GM12878 (cell line): Measurements from ENCODE around the gene MIA2. TPM values are rescaled to one million over a fixed set of nuclear protein-coding genes. Genes with fewer than 3 reads are reported as not detected.

Experiments
- ATAC-seq: fragments of 200-7000 bp; cut with Tn5 transposase; 3 replicates; pipeline ENCODE4 v1.9.1; 2020; ENCODE audit warnings: mild to moderate bottlenecking, moderate library complexity
- BruUV-seq: library from RNA; stranded (reverse); fragments of 400-500 nt; replicated peaks from 2 replicates; lab custom pipeline; 2021; lab: Mats Ljungman, UMichigan
- CTCF ChIA-PET: fragments of 300-600 bp; sonication (Branson Sonifier 250); formaldehyde crosslinking; extraction: SDS; loops from one replicate; lab custom pipeline; 2021; ENCODE audit warnings: inconsistent platforms; lab: Yijun Ruan, JAX
- POLR2A ChIA-PET: fragments of 350-600 bp; formaldehyde crosslinking; extraction: SDS; loops from one replicate; lab custom pipeline; 2021; ENCODE audit warnings: inconsistent platforms; lab: Charles Lee
- RAD21 ChIA-PET: fragments of 300-600 bp; sonication (Branson Sonifier 250); formaldehyde crosslinking; loops from one replicate; lab custom pipeline; 2023; ENCODE audit warnings: antibody characterized with exemption; ENCODE audit not compliant: unreplicated experiment; lab: Charles Lee
- SMC1A ChIA-PET: fragments of 300-600 bp; sonication (Branson Sonifier 250); formaldehyde crosslinking; loops from one replicate; lab custom pipeline; 2023; ENCODE audit not compliant: unreplicated experiment, uncharacterized antibody; lab: Charles Lee
- DNase-seq: peaks from one replicate; pipeline ENCODE4 v3.0.0-alpha.2; 2011; ENCODE audit warnings: low read depth, low spot score
- FAIRE-seq: peaks from 3 replicates; lab custom pipeline; 2011; peaks lifted over from hg19 to GRCh38; lab: Jason Lieb, UNC
- H2AFZ ChIP-seq: 2 replicates; pipeline ENCODE4 v1.6.0; 2011; ENCODE audit warnings: low read depth, low read length, control low read depth; ENCODE audit not compliant: control insufficient read depth
- H3K27ac ChIP-seq: 2 replicates; pipeline ENCODE4 v1.5.1; 2011; ENCODE audit warnings: control low read depth; ENCODE audit not compliant: control insufficient read depth, insufficient read depth
- H3K27me3 ChIP-seq, 2 experiments: replicated peaks in 1 of 2; 2 replicates each; pipeline versions ENCODE4 v1.6.0 to v1.6.1; 2011; ENCODE audit warnings: low read length in 1 of 2; ENCODE audit not compliant: control insufficient read depth in 2 of 2, insufficient read depth in 2 of 2
- H3K36me3 ChIP-seq, 2 experiments: 2 replicates each; pipeline ENCODE4 v1.5.1; 2011; ENCODE audit warnings: low read length in 1 of 2; ENCODE audit not compliant: control insufficient read depth in 2 of 2, insufficient read depth in 2 of 2
- H3K4me1 ChIP-seq: 2 replicates; pipeline ENCODE4 v1.6.1; 2011; ENCODE audit warnings: mild to moderate bottlenecking, low read length, moderate library complexity, mixed read lengths; ENCODE audit not compliant: control insufficient read depth, insufficient read depth
- H3K4me2 ChIP-seq: 2 replicates; pipeline ENCODE4 v1.6.0; 2011; ENCODE audit warnings: control low read depth; ENCODE audit not compliant: control insufficient read depth, insufficient read depth
- H3K4me3 ChIP-seq: fragments of 200-600 bp; sonication (generic); 2 replicates; pipeline ENCODE4 v1.5.1; 2016
- H3K79me2 ChIP-seq: 2 replicates; pipeline ENCODE4 v1.6.0; 2011; ENCODE audit warnings: low read length; ENCODE audit not compliant: control insufficient read depth, insufficient read depth
- H3K9ac ChIP-seq: 2 replicates; pipeline ENCODE4 v1.8.0; 2011; ENCODE audit warnings: low read length, control low read depth, mixed read lengths; ENCODE audit not compliant: control insufficient read depth, insufficient read depth
- H3K9me3 ChIP-seq: replicated peaks from 3 replicates; pipeline ENCODE4 v1.5.1; 2011; ENCODE audit warnings: mild to moderate bottlenecking, low read length; ENCODE audit not compliant: control insufficient read depth, insufficient read depth
- H4K20me1 ChIP-seq: 2 replicates; pipeline ENCODE4 v1.6.0; 2011; ENCODE audit not compliant: control insufficient read depth, insufficient read depth
- CBX5 ChIP-seq: sonication (generic); IDR thresholded peaks from 2 replicates; pipeline ENCODE4 v1.6.1; 2016; ENCODE audit warnings: low read depth, moderate library complexity, mild to moderate bottlenecking, inconsistent platforms
- CREM ChIP-seq: IDR thresholded peaks from 2 replicates; pipeline ENCODE4 v1.6.1; 2014; ENCODE audit warnings: antibody characterized with exemption, low read depth
- EED ChIP-seq: sonication (generic); IDR thresholded peaks from 2 replicates; pipeline ENCODE4 v1.6.1; 2016; ENCODE audit warnings: antibody characterized with exemption, low read depth
- NBN ChIP-seq: fragments of 450-650 bp; IDR thresholded peaks from 2 replicates; pipeline ENCODE4 v1.6.1; 2016
- NFIC ChIP-seq: IDR thresholded peaks from 2 replicates; pipeline ENCODE4 v1.6.1; 2012; ENCODE audit warnings: low read depth, mild to moderate bottlenecking, inconsistent platforms, low read length, moderate library complexity
- RB1 ChIP-seq: fragments of 450-650 bp; formaldehyde crosslinking; IDR thresholded peaks from 2 replicates; pipeline ENCODE4 v1.6.1; 2017; ENCODE audit warnings: mild to moderate bottlenecking, borderline replicate concordance
- STAT1 ChIP-seq: fragments of 450-650 bp; conservative IDR thresholded peaks from 2 replicates; pipeline ENCODE4 v1.6.1; 2014; ENCODE audit warnings: antibody characterized with exemption, mild to moderate bottlenecking
- SUPT20H ChIP-seq: IDR thresholded peaks from 2 replicates; pipeline ENCODE4 v1.6.1; 2011; ENCODE audit warnings: low read depth, mild to moderate bottlenecking, low read length, moderate library complexity, borderline replicate concordance; ENCODE audit not compliant: control insufficient read depth
- SUZ12 ChIP-seq: fragments of 200-600 bp; sonication (generic); IDR thresholded peaks from one replicate; pipeline ENCODE4 v1.6.1; 2018; ENCODE audit warnings: antibody characterized with exemption, mild to moderate bottlenecking; ENCODE audit not compliant: unreplicated experiment
- YBX1 ChIP-seq: fragments of 450-650 bp; IDR thresholded peaks from 2 replicates; pipeline ENCODE4 v1.6.1; 2016; ENCODE audit warnings: antibody characterized with exemption
- ZZZ3 ChIP-seq: IDR thresholded peaks from 2 replicates; pipeline ENCODE4 v1.6.1; 2011; ENCODE audit warnings: low read depth; ENCODE audit not compliant: control insufficient read depth, insufficient read length
- WGBS: methylation state at CpG from one replicate; pipeline ENCODE4 v1.1.6; 2016; ENCODE audit warnings: low lambda C conversion rate; ENCODE audit not compliant: insufficient replicate concordance, insufficient coverage; ENCODE audit errors: missing lambda C conversion rate; 5-methylcytosine and 5-hydroxymethylcytosine counted together
- in situ Hi-C: fragments of 300-500 bp; cut with MboI; formaldehyde crosslinking; loops from 9 replicates; pipeline ENCODE4 v1.14.3; 2018; ENCODE audit warnings: mixed read lengths
- intact Hi-C: fragments of 100-400 bp; cut with micrococcal nuclease; formaldehyde crosslinking; loops from one replicate; pipeline ENCODE4 v1.14.2; 2022; ENCODE audit not compliant: unreplicated experiment
- polyA plus RNA-seq, 11 experiments: library from polyadenylated mRNA; depleted of rRNA in 4 of 11; unstranded in 6 of 11; stranded (reverse) in 5 of 11; fragments of >200 nt; fragmentation: Nextera tagmentation in 4 of 11; fragmentation: Illumina TruSeq in 1 of 11; extraction: Ambion mirVana in 4 of 11; extraction: Trizol in 1 of 11; gene quantifications; 1 replicate in 1 of 11; 2 replicates in 10 of 11; pipeline versions ENCODE4 v1.2.1 to v1.2.3, GENCODE V29; 2011 to 2016; ENCODE audit warnings: inconsistent platforms in 2 of 11, missing spikeins in 2 of 11, low read depth in 1 of 11
- total RNA-seq, 4 experiments: library from RNA; depleted of rRNA in 3 of 4; stranded (reverse); fragments of >200 nt in 3 of 4; fragmentation: Illumina TruSeq in 1 of 4; extraction: Trizol in 1 of 4; gene quantifications; 2 replicates each; pipeline versions ENCODE4 v1.2.1 to v1.2.3, GENCODE V29; 2013 to 2021
- TF ChIP-seq, protein P1 (sequence below): fragments of 450-650 bp; conservative IDR thresholded peaks from 2 replicates; pipeline ENCODE4 v1.6.1; 2017; ENCODE audit warnings: mild to moderate bottlenecking, moderate library complexity

The MIA2 gene
- total and polyA plus RNA-seq, 10 of the 15 experiments (the other 5 are each of a cell fraction or from before 2014, with no cell fraction given) = 6.3 to 36.8 (median 17.1) TPM

DNA sequence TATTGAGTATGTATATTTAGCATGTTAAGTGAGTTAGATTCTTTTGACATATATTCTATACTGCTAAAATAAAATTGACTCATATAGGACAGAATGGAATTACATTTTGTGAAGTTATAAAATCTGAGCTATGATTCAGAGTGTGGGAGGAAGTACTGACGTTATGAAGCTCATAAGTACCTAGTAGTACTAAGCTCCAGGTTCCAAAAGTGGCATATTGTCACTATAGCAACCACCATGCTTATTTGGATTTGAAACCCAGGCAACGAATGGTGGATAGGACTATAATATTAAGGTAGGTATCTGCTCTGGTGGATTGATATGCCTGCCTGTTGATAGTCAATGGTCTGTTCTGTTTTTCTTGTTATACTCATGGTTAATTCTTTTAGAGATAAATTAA lies 200.7 kb downstream of the MIA2 start:
- intact Hi-C loops = no loop called here
- CTCF ChIA-PET = interaction anchor here (0.8 to 7.8 kb wide), 8 partner anchors 10 to 264 kb away, joined by 3 to 84 read pairs (median 11); partner anchors contain the start of gene TRAPPC6B
- no TSS peak for BruUV-seq
- no peak for FAIRE-seq
- H3K9me3 ChIP-seq = no peaks in the 10 kb centered on the region; the same call in 2 of the 3 replicates
- peaks cover 24% of the 10 kb centered on the region for H3K79me2 ChIP-seq
- no peak for ATAC-seq
- 20% methylated on average over 2 of the region's 2 CpGs for WGBS
- no peaks in the 10 kb centered on the region for H3K36me3 ChIP-seq
- RAD21 ChIA-PET = interaction anchor here (0.6 to 9.4 kb wide), 13 partner anchors 9 to 264 kb away, joined by 3 to 159 read pairs (median 4); partner anchors contain the start of gene TRAPPC6B
- POLR2A ChIA-PET = interaction anchor here (1.0 to 9.1 kb wide), 8 partner anchors 7 to 167 kb away, joined by 3 to 159 read pairs (median 8); no protein-coding TSS in a partner anchor
- SMC1A ChIA-PET = interaction anchor here (0.6 to 8.1 kb wide), 10 partner anchors 8 to 203 kb away, joined by 3 to 182 read pairs (median 12); no protein-coding TSS in a partner anchor
- peaks cover 9% of the 10 kb centered on the region for H3K4me1 ChIP-seq
- H3K27me3 ChIP-seq = no peaks in the 10 kb centered on the region
- in situ Hi-C loops = no loop called here
- H3K27ac ChIP-seq = no peak overlapping the region
- no peak overlapping the region for H2AFZ ChIP-seq
- no peak overlapping the region for H3K4me2 ChIP-seq
- H3K9ac ChIP-seq = no peak overlapping the region
- no peak overlapping the region for H3K4me3 ChIP-seq
- no peak for DNase-seq
- TF ChIP-seq, protein P1, sequence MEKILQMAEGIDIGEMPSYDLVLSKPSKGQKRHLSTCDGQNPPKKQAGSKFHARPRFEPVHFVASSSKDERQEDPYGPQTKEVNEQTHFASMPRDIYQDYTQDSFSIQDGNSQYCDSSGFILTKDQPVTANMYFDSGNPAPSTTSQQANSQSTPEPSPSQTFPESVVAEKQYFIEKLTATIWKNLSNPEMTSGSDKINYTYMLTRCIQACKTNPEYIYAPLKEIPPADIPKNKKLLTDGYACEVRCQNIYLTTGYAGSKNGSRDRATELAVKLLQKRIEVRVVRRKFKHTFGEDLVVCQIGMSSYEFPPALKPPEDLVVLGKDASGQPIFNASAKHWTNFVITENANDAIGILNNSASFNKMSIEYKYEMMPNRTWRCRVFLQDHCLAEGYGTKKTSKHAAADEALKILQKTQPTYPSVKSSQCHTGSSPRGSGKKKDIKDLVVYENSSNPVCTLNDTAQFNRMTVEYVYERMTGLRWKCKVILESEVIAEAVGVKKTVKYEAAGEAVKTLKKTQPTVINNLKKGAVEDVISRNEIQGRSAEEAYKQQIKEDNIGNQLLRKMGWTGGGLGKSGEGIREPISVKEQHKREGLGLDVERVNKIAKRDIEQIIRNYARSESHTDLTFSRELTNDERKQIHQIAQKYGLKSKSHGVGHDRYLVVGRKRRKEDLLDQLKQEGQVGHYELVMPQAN = no peak
- TF ChIP-seq SUPT20H = no peak
- no peaks in the 10 kb centered on the region for H4K20me1 ChIP-seq

DNA sequence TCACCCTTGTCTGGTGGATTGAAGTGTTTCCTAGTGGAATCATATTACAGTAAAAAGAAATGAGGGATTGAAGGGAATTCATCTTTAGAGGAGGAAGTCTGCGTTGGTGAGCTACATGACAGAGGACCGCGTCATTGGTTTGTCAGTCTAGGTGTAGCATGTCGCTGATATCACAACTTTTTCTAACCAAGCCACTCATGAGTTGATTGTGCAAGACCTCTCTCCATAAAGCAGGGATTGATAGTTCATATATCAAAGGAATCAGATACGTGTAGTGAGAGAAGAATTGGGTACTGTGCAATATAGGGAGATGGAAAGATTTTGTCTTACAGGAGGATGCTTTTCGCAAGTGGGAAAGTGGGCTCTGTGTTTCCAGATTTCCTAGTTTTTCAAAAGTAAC lies 201.5 kb downstream of the MIA2 start:
- ChIA-PET CTCF (interaction anchor here (1.0 to 7.8 kb wide), 7 partner anchors 10 to 203 kb away, joined by 3 to 84 read pairs (median 17); no protein-coding TSS in a partner anchor), SMC1A (interaction anchor here (1.1 to 8.1 kb wide), 11 partner anchors 9 to 204 kb away, joined by 3 to 182 read pairs (median 6); no protein-coding TSS in a partner anchor), RAD21 (interaction anchor here (1.1 to 9.4 kb wide), 5 partner anchors 11 to 168 kb away, joined by 3 to 159 read pairs (median 5); no protein-coding TSS in a partner anchor), POLR2A (interaction anchor here (1.5 to 9.1 kb wide), 5 partner anchors 12 to 168 kb away, joined by 3 to 159 read pairs (median 9); no protein-coding TSS in a partner anchor)
- Histone ChIP-seq H3K36me3 (no peaks in the 10 kb centered on the region), H3K9ac (no peak overlapping the region), H4K20me1 (no peaks in the 10 kb centered on the region), H3K4me3 (no peak overlapping the region), H3K27me3 (no peaks in the 10 kb centered on the region), H3K9me3 (no peaks in the 10 kb centered on the region; the same call in 2 of the 3 replicates), H3K4me2 (no peak overlapping the region), H2AFZ (no peak overlapping the region), H3K4me1 (peaks cover 3% of the 10 kb centered on the region; the same call in 1 of the 2 replicates), H3K79me2 (peaks cover 15% of the 10 kb centered on the region), H3K27ac (no peak overlapping the region)
- no TSS peak for BruUV-seq
- intact Hi-C loops = no loop called here
- in situ Hi-C loops = no loop called here
- ATAC-seq (no peak), FAIRE-seq (no peak), DNase-seq (no peak)
- 79% methylated on average over 6 of the region's 6 CpGs for WGBS
- TF ChIP-seq YBX1 (no peak), EED (no peak), ZZZ3 (no peak), NFIC (no peak), SUZ12 (no peak), CBX5 (no peak), RB1 (no peak), STAT1 (no peak), NBN (no peak), CREM (no peak)
